Vagina (tissue), 2 donors: ENCODE data around the gene TSPEAR. TPM values are rescaled to one million over a fixed set of nuclear protein-coding genes. Genes with fewer than 3 reads are reported as not detected.
A peak's percentile ranks its signal among the peaks of the same experiment; 100 is the strongest.
"Not testable (repeated sequence)": the region's sequence is repeated elsewhere in the genome, so short reads cannot be mapped to it uniquely, and the experiment has no call there.

Experiments
- DNase-seq, 2 donors: peaks; one replicate each; pipeline ENCODE4 v3.0.0-alpha.2; 2017; ENCODE audit errors: extremely low spot score in 2 of 2
- H3K27ac ChIP-seq: fragments of 200-600 bp; sonication (generic); one replicate; pipeline ENCODE4 v1.5.1; 2019
- H3K27me3 ChIP-seq: fragments of 200-600 bp; sonication (generic); one replicate; pipeline ENCODE4 v1.5.1; 2019
- H3K36me3 ChIP-seq, 2 donors: fragments of 200-600 bp; sonication (generic); one replicate each; pipeline ENCODE4 v1.5.1; 2017 to 2019
- H3K4me1 ChIP-seq: fragments of 200-600 bp; sonication (generic); one replicate; pipeline ENCODE4 v1.5.1; 2019
- H3K4me3 ChIP-seq, 2 donors: fragments of 200-600 bp; sonication (generic); 1 replicate in 1 of 2; 2 replicates in 1 of 2; pipeline ENCODE4 v1.5.1; 2016 to 2019
- H3K9me3 ChIP-seq: fragments of 200-600 bp; sonication (generic); one replicate; pipeline ENCODE4 v1.5.1; 2019
- CTCF ChIP-seq, 3 experiments: fragments of 450-650 bp in 2 of 3; fragments of 200-600 bp in 1 of 3; sonication (generic) in 1 of 3; IDR thresholded peaks; one replicate each; pipeline ENCODE4 v1.5.1; 2017 to 2019; ENCODE audit warnings: antibody characterized with exemption in 3 of 3, mild to moderate bottlenecking in 2 of 3, moderate library complexity in 2 of 3
- POLR2A ChIP-seq, 2 donors: fragments of 450-650 bp; IDR thresholded peaks; one replicate each; pipeline ENCODE4 v1.6.1; 2017; ENCODE audit warnings: antibody characterized with exemption in 2 of 2, mild to moderate bottlenecking in 2 of 2, moderate library complexity in 2 of 2
- POLR2AphosphoS5 ChIP-seq, 2 donors: sonication (generic); formaldehyde crosslinking; IDR thresholded peaks; one replicate each; pipeline ENCODE4 v1.9.0; 2017; ENCODE audit warnings: antibody characterized with exemption in 2 of 2, mild to moderate bottlenecking in 2 of 2, low read depth in 1 of 2; ENCODE audit not compliant: insufficient read depth in 1 of 2
- intact Hi-C: fragments of 100-400 bp; cut with DNase I; formaldehyde crosslinking; loops from one replicate; pipeline ENCODE4 v1.15.1; 2023
- total RNA-seq: library from RNA; depleted of rRNA; stranded (reverse); fragments of >200 nt; gene quantifications from one replicate; pipeline ENCODE4 v1.2.3, GENCODE V29; 2016

The TSPEAR gene
- total RNA-seq, 1 donor from 2014 or later, result not detected

GRCh38 chr21:44601596-44602462 lies 109.5 kb downstream of the TSPEAR start:
- no peaks in the 10 kb centered on the region for H3K9me3 ChIP-seq
- no peak for TF ChIP-seq POLR2AphosphoS5 (IDR thresholded peaks at IDR 0.05; ENCODE audit: insufficient read depth in 1 of 2, low read depth in 1 of 2)
- TF ChIP-seq POLR2A (IDR thresholded peaks at IDR 0.05), result no peak
- no peak for TF ChIP-seq CTCF (IDR thresholded peaks at IDR 0.05)
- no peak overlapping the region for H3K4me3 ChIP-seq
- no peaks in the 10 kb centered on the region for H3K4me1 ChIP-seq
- H3K27me3 ChIP-seq, result no peaks in the 10 kb centered on the region
- no peak overlapping the region for H3K27ac ChIP-seq
- intact Hi-C loops, result no loop called here
- peak in 1 of 2 donors; percentile 52 for DNase-seq
- no peaks in the 10 kb centered on the region for H3K36me3 ChIP-seq

DNA sequence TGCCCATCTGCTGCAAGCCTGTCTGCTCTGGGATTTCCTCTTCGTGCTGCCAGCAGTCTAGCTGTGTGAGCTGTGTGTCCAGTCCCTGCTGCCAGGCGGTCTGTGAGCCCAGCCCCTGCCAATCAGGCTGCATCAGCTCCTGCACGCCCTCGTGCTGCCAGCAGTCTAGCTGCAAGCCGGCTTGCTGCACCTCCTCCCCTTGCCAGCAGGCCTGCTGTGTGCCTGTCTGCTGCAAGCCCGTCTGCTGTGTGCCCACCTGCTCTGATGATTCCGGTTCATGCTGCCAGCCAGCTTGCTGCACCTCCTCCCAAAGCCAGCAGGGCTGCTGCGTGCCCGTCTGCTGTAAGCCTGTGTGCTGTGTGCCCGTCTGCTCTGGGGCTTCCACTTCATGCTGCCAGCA lies 110.3 kb downstream of the TSPEAR start:
- H3K4me1 ChIP-seq, H3K4me3 ChIP-seq, H3K27ac ChIP-seq, H3K36me3 ChIP-seq, H3K27me3 ChIP-seq, H3K9me3 ChIP-seq, intact Hi-C loops: not testable (repeated sequence)
- DNase-seq, result peak in 1 of 2 donors; percentile 65

DNA sequence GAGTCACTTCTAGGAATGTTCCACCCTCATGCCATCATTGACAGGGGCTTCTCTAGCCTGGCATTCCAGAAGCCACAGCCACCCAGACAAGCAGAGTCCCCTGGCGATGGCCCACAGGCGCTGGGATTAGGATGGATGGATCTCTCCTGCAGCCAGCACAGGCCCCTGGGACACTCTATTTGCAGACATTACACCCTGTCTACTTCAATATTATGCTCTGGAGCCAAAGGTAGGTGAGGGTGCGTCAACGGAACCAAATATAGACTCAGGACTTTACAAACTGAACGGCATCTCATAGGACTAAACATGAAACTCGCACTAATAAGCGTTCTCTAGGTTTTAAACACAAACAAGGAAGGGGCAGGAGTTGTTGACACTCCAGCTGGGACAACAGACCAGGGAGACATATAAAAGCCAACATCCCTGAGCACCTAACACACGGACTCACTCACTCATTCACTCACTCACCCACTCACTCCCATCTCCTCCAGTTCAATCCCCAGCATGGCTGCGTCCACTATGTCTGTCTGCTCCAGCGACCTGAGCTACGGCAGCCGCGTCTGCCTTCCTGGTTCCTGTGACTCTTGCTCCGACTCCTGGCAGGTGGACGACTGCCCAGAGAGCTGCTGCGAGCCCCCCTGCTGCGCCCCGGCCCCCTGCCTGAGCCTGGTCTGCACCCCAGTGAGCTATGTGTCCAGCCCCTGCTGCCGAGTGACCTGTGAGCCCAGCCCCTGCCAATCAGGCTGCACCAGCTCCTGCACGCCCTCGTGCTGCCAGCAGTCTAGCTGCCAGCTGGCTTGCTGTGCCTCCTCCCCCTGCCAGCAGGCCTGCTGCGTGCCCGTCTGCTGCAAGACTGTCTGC lies 111.0 kb downstream of the TSPEAR start, which contains the start of gene KRTAP10-7:
Gene KRTAP10-7, plus strand, starts transcription at position 480 of the 861 bp plus-strand sequence. Its CDS starts 25 bp downstream, at position 505.
- H3K4me1 ChIP-seq, H3K27ac ChIP-seq, H3K27me3 ChIP-seq, intact Hi-C loops, DNase-seq, H3K9me3 ChIP-seq, H3K36me3 ChIP-seq, H3K4me3 ChIP-seq: not testable (repeated sequence)

GRCh38 chr21:44599264-44600029 lies 111.9 kb downstream of the TSPEAR start:
- intact Hi-C loops, result no loop called here
- no peak overlapping the region for H3K4me3 ChIP-seq
- no peaks in the 10 kb centered on the region for H3K9me3 ChIP-seq
- TF ChIP-seq CTCF (IDR thresholded peaks at IDR 0.05), result no peak
- no peak for TF ChIP-seq POLR2A (IDR thresholded peaks at IDR 0.05)
- no peak for TF ChIP-seq POLR2AphosphoS5 (IDR thresholded peaks at IDR 0.05; ENCODE audit: insufficient read depth in 1 of 2, low read depth in 1 of 2)
- H3K27ac ChIP-seq, result no peak overlapping the region
- H3K27me3 ChIP-seq, result no peaks in the 10 kb centered on the region
- H3K4me1 ChIP-seq, result no peaks in the 10 kb centered on the region
- H3K36me3 ChIP-seq, result no peaks in the 10 kb centered on the region
- no peak for DNase-seq

DNA sequence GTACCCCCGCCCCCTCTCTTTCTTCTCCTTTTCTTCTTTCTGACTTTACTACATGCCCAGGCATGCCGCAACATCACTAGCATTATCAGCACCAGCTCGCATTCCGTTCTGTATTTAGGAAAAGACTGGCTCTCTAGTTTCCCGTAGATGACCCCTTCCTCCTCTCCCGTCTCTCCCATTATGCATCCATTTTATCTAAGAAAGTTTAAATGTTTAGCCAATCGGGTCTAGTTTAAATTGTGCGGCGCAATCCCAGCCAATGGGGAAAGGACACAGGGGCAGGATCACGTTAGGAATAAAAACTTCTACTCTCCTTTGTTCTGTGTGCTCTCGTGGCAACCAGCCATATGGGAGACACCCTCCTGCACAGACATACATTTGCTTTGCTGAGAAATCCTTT lies 113.3 kb downstream of the TSPEAR start:
- TF ChIP-seq POLR2AphosphoS5 (IDR thresholded peaks at IDR 0.05; ENCODE audit: insufficient read depth in 1 of 2, low read depth in 1 of 2) (no peak), CTCF (IDR thresholded peaks at IDR 0.05) (no peak), POLR2A (IDR thresholded peaks at IDR 0.05) (no peak)

More for the DNA sequence above, 113.3 kb downstream of the TSPEAR start:
- intact Hi-C loops, result no loop called here
- H3K27ac ChIP-seq, result no peak overlapping the region
- no peaks in the 10 kb centered on the region for H3K27me3 ChIP-seq
- no peaks in the 10 kb centered on the region for H3K36me3 ChIP-seq
- no peak overlapping the region for H3K4me3 ChIP-seq
- no peaks in the 10 kb centered on the region for H3K9me3 ChIP-seq
- H3K4me1 ChIP-seq, result no peaks in the 10 kb centered on the region
- no peak for DNase-seq
